SU-DHL-6 (cell line): ENCODE measurements around the gene TUBB3.

Experiments used
- H2AFZ ChIP-seq: fragments of 200-600 bp; sonication (generic); 2 replicates; pipeline ENCODE4 v1.6.1; 2014; ENCODE audit warnings: low read depth, mild to moderate bottlenecking, moderate library complexity, mixed read lengths, antibody characterized with exemption, low read length; ENCODE audit not compliant: severe bottlenecking
- H3F3A ChIP-seq: fragments of 200-600 bp; shearing (Covaris generic); 2 replicates; pipeline ENCODE4 v1.6.0; 2016; ENCODE audit warnings: antibody characterized with exemption, mild to moderate bottlenecking; ENCODE audit not compliant: insufficient read depth
- H3K27ac ChIP-seq: fragments of 200-600 bp; sonication (generic); 2 replicates; pipeline ENCODE4 v1.5.1; 2016; ENCODE audit warnings: low read depth, mild to moderate bottlenecking, low read length, moderate library complexity, mixed read lengths
- H3K27me3 ChIP-seq: fragments of 200-600 bp; sonication (generic), shearing (Covaris generic); 2 replicates; pipeline ENCODE4 v1.6.0; 2014; ENCODE audit warnings: mild to moderate bottlenecking, low read length
- H3K36me3 ChIP-seq: fragments of 200-600 bp; sonication (generic); 2 replicates; pipeline ENCODE4 v1.6.1; 2014; ENCODE audit warnings: mild to moderate bottlenecking, low read length, mixed read lengths
- H3K4me2 ChIP-seq: fragments of 300-600, 200-600 bp; shearing (Covaris generic), sonication (generic); 2 replicates; pipeline ENCODE4 v1.6.0; 2014; ENCODE audit warnings: low read length, low read depth, mild to moderate bottlenecking; ENCODE audit not compliant: poor library complexity, severe bottlenecking
- H3K4me3 ChIP-seq: fragments of 200-600 bp; sonication (generic); 2 replicates; pipeline ENCODE4 v1.5.1; 2014; ENCODE audit warnings: antibody characterized with exemption, low read length, mild to moderate bottlenecking, mixed read lengths; ENCODE audit not compliant: insufficient read depth, poor library complexity, severe bottlenecking
- H3K79me2 ChIP-seq: fragments of 200-600 bp; sonication (generic); 2 replicates; pipeline ENCODE4 v1.6.1; 2014; ENCODE audit warnings: mild to moderate bottlenecking, low read length, moderate library complexity; ENCODE audit not compliant: insufficient read depth
- H3K9ac ChIP-seq: fragments of 200-600 bp; sonication (generic); 2 replicates; pipeline ENCODE4 v1.7.0; 2014; ENCODE audit warnings: mild to moderate bottlenecking, low read length
- H3K9me2 ChIP-seq: fragments of 200-600 bp; sonication (generic); replicated peaks from 2 replicates; pipeline ENCODE4 v1.6.1; 2014; ENCODE audit warnings: low read length; ENCODE audit not compliant: insufficient read depth
- H3K9me3 ChIP-seq: fragments of 200-600 bp; sonication (generic); 2 replicates; pipeline ENCODE4 v1.6.1; 2014; ENCODE audit warnings: low read length, mixed read lengths; ENCODE audit not compliant: insufficient read depth
- H4K20me1 ChIP-seq: fragments of 200-600 bp; sonication (generic); 2 replicates; pipeline ENCODE4 v1.6.1; 2014; ENCODE audit warnings: low read depth, mild to moderate bottlenecking, antibody characterized with exemption, low read length, moderate library complexity, mixed read lengths
- EZH2phosphoT487 ChIP-seq: fragments of 200-600 bp; sonication (generic), shearing (Covaris generic); conservative IDR thresholded peaks from 2 replicates; pipeline ENCODE4 v1.6.1; 2018; ENCODE audit warnings: mild to moderate bottlenecking, antibody characterized with exemption, low read length, moderate library complexity, mixed read lengths
- TF ChIP-seq, protein P1 (sequence below): fragments of 200-600 bp; sonication (generic); IDR thresholded peaks from one replicate; pipeline ENCODE4 v1.5.1; 2017; ENCODE audit warnings: antibody characterized with exemption, mild to moderate bottlenecking, low read length, moderate library complexity; ENCODE audit not compliant: insufficient read depth, poor library complexity, severe bottlenecking

Gene TUBB3

DNA sequence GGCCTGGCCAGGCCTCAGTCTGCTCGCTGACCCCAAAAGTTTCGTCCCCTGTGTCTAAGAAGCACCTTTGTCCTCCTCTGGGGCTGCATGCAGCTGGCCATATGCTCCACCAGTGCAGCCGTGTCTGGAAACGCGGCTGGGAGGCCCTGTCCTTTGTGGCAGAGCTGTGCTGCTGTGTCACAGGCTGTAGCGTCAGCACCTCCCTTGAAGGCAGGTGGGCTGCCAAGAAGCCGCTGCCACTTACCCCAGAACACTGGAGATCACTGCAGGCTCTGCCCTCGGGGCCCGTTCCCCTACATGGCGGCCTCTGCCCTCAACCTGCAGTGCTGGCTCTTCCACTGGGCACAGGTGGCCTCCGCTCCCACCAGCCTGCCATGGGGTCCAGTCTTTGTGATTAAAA lies 20.2 kb upstream of the TUBB3 start:
- H3F3A ChIP-seq: peaks cover 8% of the 10 kb centered on the region; the same call in 1 of the 2 replicates
- no peak overlapping the region for H3K4me2 ChIP-seq
- H3K9me2 ChIP-seq: no peaks in the 10 kb centered on the region
- TF ChIP-seq EZH2phosphoT487: no peak
- no peak overlapping the region for H3K27ac ChIP-seq
- H2AFZ ChIP-seq: no peak overlapping the region
- H3K27me3 ChIP-seq: no peaks in the 10 kb centered on the region
- no peaks in the 10 kb centered on the region for H3K9me3 ChIP-seq
- H3K79me2 ChIP-seq: no peaks in the 10 kb centered on the region
- H3K36me3 ChIP-seq: peaks cover 3% of the 10 kb centered on the region; the same call in 1 of the 2 replicates
- H4K20me1 ChIP-seq: no peaks in the 10 kb centered on the region
- H3K9ac ChIP-seq: no peak overlapping the region
- H3K4me3 ChIP-seq: no peak overlapping the region

DNA sequence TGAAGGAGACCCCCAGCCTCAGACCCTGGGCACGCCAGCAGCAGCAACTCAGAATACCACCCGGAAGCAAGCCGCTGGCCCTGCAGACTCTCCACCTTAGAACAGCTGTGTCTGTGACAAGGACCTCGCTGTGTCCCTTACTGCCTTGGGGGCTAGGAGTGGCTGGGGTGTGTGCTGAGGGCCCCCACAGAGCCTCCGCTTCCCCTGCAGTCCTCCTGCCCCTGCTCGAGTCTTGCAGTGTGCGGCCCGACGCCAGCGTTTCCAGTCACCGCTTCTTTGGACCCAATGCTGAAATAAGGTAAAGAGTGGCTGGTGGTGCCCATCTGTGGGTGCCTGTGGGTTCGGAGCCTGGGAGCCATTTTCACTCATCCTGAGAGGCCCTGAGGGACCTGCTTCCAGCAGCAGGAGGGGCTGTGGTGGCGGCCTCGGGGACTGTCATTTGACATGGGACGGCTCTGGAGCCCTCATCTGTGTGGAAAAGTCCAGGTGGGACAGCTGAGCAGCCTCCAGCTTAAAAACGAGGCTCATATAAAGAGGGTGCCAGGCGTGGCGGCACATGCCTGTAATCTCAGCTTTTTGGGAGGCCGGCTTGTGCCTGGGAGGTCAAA lies 19.1 kb upstream of the TUBB3 start:
- TF ChIP-seq EZH2phosphoT487: no peak
- TF ChIP-seq, protein P1, sequence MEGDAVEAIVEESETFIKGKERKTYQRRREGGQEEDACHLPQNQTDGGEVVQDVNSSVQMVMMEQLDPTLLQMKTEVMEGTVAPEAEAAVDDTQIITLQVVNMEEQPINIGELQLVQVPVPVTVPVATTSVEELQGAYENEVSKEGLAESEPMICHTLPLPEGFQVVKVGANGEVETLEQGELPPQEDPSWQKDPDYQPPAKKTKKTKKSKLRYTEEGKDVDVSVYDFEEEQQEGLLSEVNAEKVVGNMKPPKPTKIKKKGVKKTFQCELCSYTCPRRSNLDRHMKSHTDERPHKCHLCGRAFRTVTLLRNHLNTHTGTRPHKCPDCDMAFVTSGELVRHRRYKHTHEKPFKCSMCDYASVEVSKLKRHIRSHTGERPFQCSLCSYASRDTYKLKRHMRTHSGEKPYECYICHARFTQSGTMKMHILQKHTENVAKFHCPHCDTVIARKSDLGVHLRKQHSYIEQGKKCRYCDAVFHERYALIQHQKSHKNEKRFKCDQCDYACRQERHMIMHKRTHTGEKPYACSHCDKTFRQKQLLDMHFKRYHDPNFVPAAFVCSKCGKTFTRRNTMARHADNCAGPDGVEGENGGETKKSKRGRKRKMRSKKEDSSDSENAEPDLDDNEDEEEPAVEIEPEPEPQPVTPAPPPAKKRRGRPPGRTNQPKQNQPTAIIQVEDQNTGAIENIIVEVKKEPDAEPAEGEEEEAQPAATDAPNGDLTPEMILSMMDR: no peak
- H3K4me3 ChIP-seq: no peak overlapping the region
- no peak overlapping the region for H2AFZ ChIP-seq
- H3K27me3 ChIP-seq: no peaks in the 10 kb centered on the region
- peaks cover 12% of the 10 kb centered on the region for H3F3A ChIP-seq
- H3K79me2 ChIP-seq: no peaks in the 10 kb centered on the region
- H3K27ac ChIP-seq: no peak overlapping the region
- no peaks in the 10 kb centered on the region for H3K9me3 ChIP-seq
- no peaks in the 10 kb centered on the region for H3K9me2 ChIP-seq
- no peaks in the 10 kb centered on the region for H4K20me1 ChIP-seq
- no peak overlapping the region for H3K4me2 ChIP-seq
- no peak overlapping the region for H3K9ac ChIP-seq
- peaks cover 3% of the 10 kb centered on the region; the same call in 1 of the 2 replicates for H3K36me3 ChIP-seq

DNA sequence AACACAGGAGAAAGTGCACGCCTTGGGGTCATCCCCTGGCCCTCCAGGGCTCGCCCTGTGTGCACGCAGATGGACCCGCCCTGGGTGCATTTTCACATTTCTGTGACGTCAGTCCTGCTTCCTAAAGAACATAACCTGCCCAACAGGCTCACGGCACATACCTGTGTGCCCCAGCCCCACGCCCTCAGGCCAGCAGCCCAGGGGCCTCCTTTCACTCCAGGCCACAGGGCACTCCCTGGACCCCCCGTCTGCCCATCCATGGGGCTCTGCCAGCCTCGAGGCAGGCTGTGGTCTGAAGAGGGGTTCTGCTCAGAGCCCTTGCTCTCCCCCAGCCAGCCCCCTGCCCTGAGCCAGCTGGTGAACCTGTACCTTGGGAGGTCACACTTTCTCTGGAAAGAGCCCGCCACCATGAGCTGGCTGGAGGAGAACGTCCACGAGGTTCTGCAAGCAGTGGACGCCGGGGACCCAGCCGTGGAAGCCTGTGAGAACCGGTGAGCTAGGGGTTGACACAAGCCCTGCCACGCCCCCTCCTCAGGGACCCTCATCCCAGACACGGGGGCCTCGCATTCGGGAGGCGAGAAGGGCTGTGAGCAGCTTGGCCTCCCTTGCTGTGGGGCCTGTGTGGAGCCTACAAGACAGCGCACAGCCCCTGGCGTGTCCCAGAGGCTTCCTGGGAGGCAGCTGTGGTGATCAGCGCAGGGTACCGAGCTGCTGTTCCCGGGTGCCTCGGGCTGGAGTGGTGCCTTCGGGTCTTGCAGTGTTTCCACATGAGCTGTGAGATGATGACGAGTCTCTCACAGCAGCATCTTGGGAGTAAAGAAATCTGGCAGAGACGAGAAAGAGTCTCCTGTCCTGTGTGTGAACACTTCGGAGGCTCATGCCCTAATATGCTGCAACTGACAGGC lies 18.3 kb upstream of the TUBB3 start:
- Histone ChIP-seq H3K9ac (no peak overlapping the region), H3K4me2 (no peak overlapping the region), H3K27ac (no peak overlapping the region), H3F3A (peaks cover 15% of the 10 kb centered on the region), H3K36me3 (peaks cover under 1% of the 10 kb centered on the region; the same call in 1 of the 2 replicates), H3K9me2 (no peaks in the 10 kb centered on the region), H4K20me1 (no peaks in the 10 kb centered on the region), H3K9me3 (no peaks in the 10 kb centered on the region), H3K79me2 (no peaks in the 10 kb centered on the region), H3K4me3 (no peak overlapping the region), H3K27me3 (no peaks in the 10 kb centered on the region), H2AFZ (no peak overlapping the region)
- TF ChIP-seq EZH2phosphoT487: no peak
- TF ChIP-seq, protein P1: no peak
